OCI-LY7 (cell line): ENCODE data around the gene ADARB2. TPM values are rescaled to one million over a fixed set of nuclear protein-coding genes. Genes with fewer than 3 reads are reported as not detected.
"Not testable (repeated sequence)": the region's sequence is repeated elsewhere in the genome, so short reads cannot be mapped to it uniquely, and the experiment has no call there.

Source experiments
- BruUV-seq: library from RNA; stranded (reverse); fragments of 400-500 nt; replicated peaks from 2 replicates; lab custom pipeline; 2021; lab: Mats Ljungman, UMichigan
- CTCF ChIA-PET: fragments of 300-600 bp; sonication (Branson Sonifier 250); formaldehyde crosslinking; loops from one replicate; lab custom pipeline; 2022; ENCODE audit warnings: antibody characterized with exemption; ENCODE audit not compliant: unreplicated experiment; lab: Charles Lee
- POLR2A ChIA-PET: fragments of 300-600 bp; sonication (Branson Sonifier 250); formaldehyde crosslinking; loops from one replicate; lab custom pipeline; 2022; ENCODE audit warnings: antibody characterized with exemption; lab: Charles Lee
- DNase-seq: peaks from one replicate; pipeline ENCODE4 v3.0.0-alpha.2; 2015; ENCODE audit warnings: low spot score
- H2AFZ ChIP-seq: fragments of 200-600 bp; sonication (generic), shearing (Covaris generic); 2 replicates; pipeline ENCODE4 v1.6.1; 2014; ENCODE audit warnings: mild to moderate bottlenecking, antibody characterized with exemption, low read length, moderate library complexity
- H3K27ac ChIP-seq: fragments of 200-600 bp; sonication (generic); 2 replicates; pipeline ENCODE4 v1.5.1; 2014; ENCODE audit warnings: mixed run types, low read depth, mild to moderate bottlenecking, moderate library complexity, low read length, inconsistent platforms; ENCODE audit not compliant: poor library complexity, severe bottlenecking
- H3K36me3 ChIP-seq: fragments of 200-600 bp; sonication (generic); 2 replicates; pipeline ENCODE4 v1.6.1; 2014; ENCODE audit warnings: mild to moderate bottlenecking, antibody characterized with exemption, low read length, moderate library complexity, mixed read lengths; ENCODE audit not compliant: insufficient read depth
- H3K4me1 ChIP-seq: fragments of 200-600 bp; sonication (generic); 2 replicates; pipeline ENCODE4 v1.5.1; 2014; ENCODE audit warnings: mild to moderate bottlenecking, low read length; ENCODE audit not compliant: insufficient read depth, poor library complexity, severe bottlenecking
- H3K4me2 ChIP-seq: fragments of 200-600 bp; sonication (generic); 2 replicates; pipeline ENCODE4 v1.6.1; 2014; ENCODE audit warnings: mild to moderate bottlenecking, low read length
- H3K4me3 ChIP-seq: fragments of 200-600 bp; sonication (generic); 2 replicates; pipeline ENCODE4 v1.5.1; 2014; ENCODE audit warnings: mild to moderate bottlenecking, low read depth, low read length; ENCODE audit not compliant: poor library complexity, severe bottlenecking
- H3K79me2 ChIP-seq: fragments of 200-600 bp; sonication (generic); 2 replicates; pipeline ENCODE4 v1.6.1; 2016; ENCODE audit warnings: low read depth, mild to moderate bottlenecking, low read length, moderate library complexity, mixed read lengths; ENCODE audit not compliant: insufficient read depth
- H3K9me2 ChIP-seq: fragments of 200-600 bp; sonication (generic); 2 replicates; pipeline ENCODE4 v1.6.1; 2016; ENCODE audit warnings: mild to moderate bottlenecking, low read length, mixed read lengths; ENCODE audit not compliant: insufficient read depth
- H3K9me3 ChIP-seq: fragments of 200-600 bp; sonication (generic); 2 replicates; pipeline ENCODE4 v1.6.1; 2014; ENCODE audit warnings: mild to moderate bottlenecking, mixed run types, low read length, mixed read lengths
- H4K20me1 ChIP-seq: fragments of 200-600 bp; sonication (generic); 2 replicates; pipeline ENCODE4 v1.6.1; 2014; ENCODE audit warnings: mild to moderate bottlenecking, antibody characterized with exemption, low read length, moderate library complexity, mixed read lengths; ENCODE audit not compliant: insufficient read depth
- EZH2phosphoT487 ChIP-seq: fragments of 200-600 bp; sonication (generic); IDR thresholded peaks from 2 replicates; pipeline ENCODE4 v1.6.1; 2018; ENCODE audit warnings: low read depth, borderline replicate concordance, mild to moderate bottlenecking, mixed run types, antibody characterized with exemption, low read length, moderate library complexity, mixed read lengths
- intact Hi-C: fragments of 100-400 bp; cut with micrococcal nuclease; formaldehyde crosslinking; loops from one replicate; pipeline ENCODE4 v1.10.0; 2022; ENCODE audit not compliant: unreplicated experiment
- total RNA-seq, 2 experiments: library from RNA; depleted of rRNA in 1 of 2; stranded (reverse); fragments of >200 nt in 1 of 2; shearing (Covaris generic) in 1 of 2; gene quantifications; 2 replicates each; pipeline ENCODE4 v1.2.3, GENCODE V29; 2014 to 2022
- TF ChIP-seq, protein P1 (sequence below): fragments of 200-600 bp; sonication (generic); conservative IDR thresholded peaks from 2 replicates; pipeline ENCODE4 v1.5.1; 2014; ENCODE audit warnings: mild to moderate bottlenecking, antibody characterized with exemption, low read length, moderate library complexity, mixed read lengths

The ADARB2 gene
- total RNA-seq, 2 experiments from 2014 or later: 0.03 TPM; not detected in 1

DNA sequence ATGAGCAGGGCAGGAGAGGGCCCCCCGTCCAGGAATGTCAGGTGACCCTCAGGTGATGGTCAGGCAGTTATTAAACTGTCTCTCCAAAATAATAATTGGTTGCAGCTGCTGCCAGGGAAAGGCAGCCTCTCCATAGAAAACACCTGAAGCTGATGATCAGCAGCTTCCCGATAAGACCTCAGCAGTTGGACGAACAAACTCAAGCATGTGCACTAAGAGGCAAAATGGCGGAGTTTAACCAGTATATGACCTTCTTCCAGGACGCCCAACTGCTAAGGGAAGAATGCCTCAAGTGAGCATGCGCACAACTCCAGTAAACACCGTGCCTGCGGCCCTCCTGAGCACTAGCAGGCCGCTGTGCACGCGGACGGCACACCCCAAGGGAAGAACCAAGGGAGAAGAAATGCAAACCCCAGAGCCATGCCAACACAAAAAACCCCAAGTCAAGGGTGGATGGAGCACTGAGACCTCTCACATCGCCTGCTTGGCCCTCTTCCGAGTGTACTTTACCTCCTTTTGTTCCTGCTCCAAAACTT lies 38.9 kb upstream of the ADARB2 start:
- Histone ChIP-seq H3K79me2 (no peaks in the 10 kb centered on the region), H3K4me1 (no peaks in the 10 kb centered on the region), H3K27ac (no peak overlapping the region), H3K9me3 (no peaks in the 10 kb centered on the region), H4K20me1 (no peaks in the 10 kb centered on the region), H3K9me2 (no peaks in the 10 kb centered on the region), H2AFZ (no peak overlapping the region), H3K4me3 (no peak overlapping the region), H3K36me3 (no peaks in the 10 kb centered on the region), H3K4me2 (no peak overlapping the region)
- no peak for DNase-seq
- TF ChIP-seq, protein P1, sequence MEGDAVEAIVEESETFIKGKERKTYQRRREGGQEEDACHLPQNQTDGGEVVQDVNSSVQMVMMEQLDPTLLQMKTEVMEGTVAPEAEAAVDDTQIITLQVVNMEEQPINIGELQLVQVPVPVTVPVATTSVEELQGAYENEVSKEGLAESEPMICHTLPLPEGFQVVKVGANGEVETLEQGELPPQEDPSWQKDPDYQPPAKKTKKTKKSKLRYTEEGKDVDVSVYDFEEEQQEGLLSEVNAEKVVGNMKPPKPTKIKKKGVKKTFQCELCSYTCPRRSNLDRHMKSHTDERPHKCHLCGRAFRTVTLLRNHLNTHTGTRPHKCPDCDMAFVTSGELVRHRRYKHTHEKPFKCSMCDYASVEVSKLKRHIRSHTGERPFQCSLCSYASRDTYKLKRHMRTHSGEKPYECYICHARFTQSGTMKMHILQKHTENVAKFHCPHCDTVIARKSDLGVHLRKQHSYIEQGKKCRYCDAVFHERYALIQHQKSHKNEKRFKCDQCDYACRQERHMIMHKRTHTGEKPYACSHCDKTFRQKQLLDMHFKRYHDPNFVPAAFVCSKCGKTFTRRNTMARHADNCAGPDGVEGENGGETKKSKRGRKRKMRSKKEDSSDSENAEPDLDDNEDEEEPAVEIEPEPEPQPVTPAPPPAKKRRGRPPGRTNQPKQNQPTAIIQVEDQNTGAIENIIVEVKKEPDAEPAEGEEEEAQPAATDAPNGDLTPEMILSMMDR: no peak
- no peak for TF ChIP-seq EZH2phosphoT487
- intact Hi-C loops: no loop called here
- ChIA-PET POLR2A (no interaction called here), CTCF (no interaction called here)
- no TSS peak for BruUV-seq

DNA sequence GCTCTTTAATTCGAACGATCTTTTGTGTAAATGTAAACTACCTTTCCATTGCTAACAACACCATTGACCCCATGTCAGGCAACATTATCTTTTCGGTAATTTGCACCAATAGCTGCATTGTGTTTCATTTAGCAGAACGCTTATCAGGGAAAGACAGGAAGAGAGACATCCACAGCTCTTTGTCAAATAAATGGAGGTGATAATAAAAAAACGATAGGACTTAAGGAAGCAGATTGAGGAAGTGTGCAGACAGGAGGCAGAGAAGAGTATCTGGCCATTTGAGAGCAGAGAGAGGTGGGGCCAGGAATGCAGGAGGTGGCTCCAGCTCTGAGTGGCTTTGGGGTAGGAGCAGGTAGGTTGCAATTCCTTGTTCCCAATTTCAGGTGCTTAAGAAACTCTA lies 37.5 kb upstream of the ADARB2 start:
- POLR2A ChIA-PET: interaction anchor here (0.5 kb wide), 1 partner anchor 1203 kb away, joined by 3 read pairs; no protein-coding TSS in a partner anchor
- H3K36me3 ChIP-seq: no peaks in the 10 kb centered on the region

DNA sequence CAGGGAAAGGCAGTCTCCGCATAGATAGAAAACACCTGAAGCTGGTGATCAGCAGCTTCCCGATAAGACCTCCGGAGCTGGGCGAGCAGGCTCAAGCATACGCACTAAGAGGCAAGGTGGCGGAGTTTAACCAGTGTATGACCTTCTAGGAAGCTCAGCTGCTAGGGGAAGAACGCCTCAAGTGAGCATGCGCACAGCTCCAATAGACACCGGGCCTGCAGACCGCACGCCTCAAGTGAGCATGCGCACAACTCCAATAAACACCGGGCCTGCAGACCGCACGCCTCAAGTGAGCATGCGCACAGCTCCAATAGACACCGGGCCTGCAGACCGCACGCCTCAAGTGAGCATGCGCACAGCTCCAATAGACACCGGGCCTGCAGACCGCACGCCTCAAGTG lies 35.9 kb upstream of the ADARB2 start:
- H3K9me3 ChIP-seq, H3K27ac ChIP-seq, BruUV-seq, H3K4me2 ChIP-seq, H3K4me1 ChIP-seq, H2AFZ ChIP-seq, H3K9me2 ChIP-seq, H3K36me3 ChIP-seq, H3K4me3 ChIP-seq, DNase-seq, H3K79me2 ChIP-seq, CTCF ChIA-PET, POLR2A ChIA-PET, intact Hi-C loops, H4K20me1 ChIP-seq: not testable (repeated sequence)

More for the DNA sequence above, 37.5 kb upstream of the ADARB2 start:
- Histone ChIP-seq H4K20me1 (no peaks in the 10 kb centered on the region), H2AFZ (no peak overlapping the region), H3K4me3 (no peak overlapping the region), H3K4me2 (no peak overlapping the region), H3K4me1 (no peaks in the 10 kb centered on the region), H3K27ac (no peak overlapping the region), H3K9me2 (no peaks in the 10 kb centered on the region), H3K9me3 (no peaks in the 10 kb centered on the region), H3K79me2 (no peaks in the 10 kb centered on the region)
- no peak for DNase-seq
- intact Hi-C loops: no loop called here
- CTCF ChIA-PET: no interaction called here
- no TSS peak for BruUV-seq
- TF ChIP-seq EZH2phosphoT487: no peak
- TF ChIP-seq, protein P1: no peak
